Lower leg skin (tissue), 4 donors: ENCODE results near the gene GALNT18. TPM values are rescaled to one million over a fixed set of nuclear protein-coding genes. Genes with fewer than 3 reads are reported as not detected.

Experiments used
- DNase-seq, 2 donors: peaks; one replicate each; pipeline ENCODE4 v3.0.0-alpha.2; 2019; ENCODE audit warnings: low spot score in 2 of 2
- H3K4me3 ChIP-seq: fragments of 200-600 bp; sonication (generic); 2 replicates; pipeline ENCODE4 v1.5.1; 2017; ENCODE audit warnings: mild to moderate bottlenecking, low read depth; ENCODE audit not compliant: poor library complexity, severe bottlenecking
- POLR2A ChIP-seq, 2 donors: fragments of 450-650 bp; IDR thresholded peaks; one replicate each; pipeline ENCODE4 v1.6.1; 2016 to 2017; ENCODE audit warnings: antibody characterized with exemption in 2 of 2, mild to moderate bottlenecking in 1 of 2, moderate library complexity in 1 of 2
- WGBS, 2 donors: methylation state at CpG; one replicate each; pipeline ENCODE4 v1.1.5; 2018; 5-methylcytosine and 5-hydroxymethylcytosine counted together
- intact Hi-C: fragments of 100-400 bp; cut with DNase I; formaldehyde crosslinking; loops from one replicate; pipeline ENCODE4 v1.15.0; 2023; ENCODE audit warnings: low total_unique reads
- total RNA-seq, 4 donors: library from RNA; depleted of rRNA; stranded (reverse); fragments of >200 nt; gene quantifications; one replicate each; pipeline ENCODE4 v1.1.0, GENCODE V29; 2016
- TF ChIP-seq, protein P1 (sequence below), 3 donors: fragments of 450-650 bp; IDR thresholded peaks; one replicate each; pipeline ENCODE4 v1.5.1; 2016; ENCODE audit warnings: antibody characterized with exemption in 3 of 3, mild to moderate bottlenecking in 3 of 3, moderate library complexity in 2 of 3

Gene GALNT18
- total RNA-seq, 4 donors from 2014 or later: 11.5 to 33.0 (median 17.7) TPM

DNA sequence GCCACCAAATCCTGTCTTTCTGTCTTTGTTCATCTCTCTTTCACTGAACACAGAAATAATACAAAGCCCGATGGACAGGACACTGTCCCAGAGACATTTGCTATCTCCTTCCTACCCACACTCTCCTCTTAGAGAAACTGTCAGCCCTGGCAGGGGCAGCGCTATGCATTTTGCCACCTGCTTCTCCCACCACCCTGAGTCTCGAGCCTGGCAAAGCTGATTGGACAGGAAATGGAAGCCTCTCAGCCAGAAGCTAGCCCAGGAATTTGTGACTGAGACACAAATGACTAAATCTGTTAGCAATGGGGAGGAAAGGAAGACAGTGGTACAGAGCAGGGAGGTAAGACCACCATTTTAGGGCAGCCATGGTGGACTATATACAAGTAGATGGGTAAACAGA lies 14.9 kb upstream of the GALNT18 start:
- no peak overlapping the region for H3K4me3 ChIP-seq
- intact Hi-C loops: no loop called here
- TF ChIP-seq, protein P1, sequence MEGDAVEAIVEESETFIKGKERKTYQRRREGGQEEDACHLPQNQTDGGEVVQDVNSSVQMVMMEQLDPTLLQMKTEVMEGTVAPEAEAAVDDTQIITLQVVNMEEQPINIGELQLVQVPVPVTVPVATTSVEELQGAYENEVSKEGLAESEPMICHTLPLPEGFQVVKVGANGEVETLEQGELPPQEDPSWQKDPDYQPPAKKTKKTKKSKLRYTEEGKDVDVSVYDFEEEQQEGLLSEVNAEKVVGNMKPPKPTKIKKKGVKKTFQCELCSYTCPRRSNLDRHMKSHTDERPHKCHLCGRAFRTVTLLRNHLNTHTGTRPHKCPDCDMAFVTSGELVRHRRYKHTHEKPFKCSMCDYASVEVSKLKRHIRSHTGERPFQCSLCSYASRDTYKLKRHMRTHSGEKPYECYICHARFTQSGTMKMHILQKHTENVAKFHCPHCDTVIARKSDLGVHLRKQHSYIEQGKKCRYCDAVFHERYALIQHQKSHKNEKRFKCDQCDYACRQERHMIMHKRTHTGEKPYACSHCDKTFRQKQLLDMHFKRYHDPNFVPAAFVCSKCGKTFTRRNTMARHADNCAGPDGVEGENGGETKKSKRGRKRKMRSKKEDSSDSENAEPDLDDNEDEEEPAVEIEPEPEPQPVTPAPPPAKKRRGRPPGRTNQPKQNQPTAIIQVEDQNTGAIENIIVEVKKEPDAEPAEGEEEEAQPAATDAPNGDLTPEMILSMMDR (IDR thresholded peaks at IDR 0.05): no peak
- TF ChIP-seq POLR2A (IDR thresholded peaks at IDR 0.05): no peak
- no peak for DNase-seq
- 58 to 65% methylated on average over 3 of the region's 3 CpGs for WGBS, 2 donors

DNA sequence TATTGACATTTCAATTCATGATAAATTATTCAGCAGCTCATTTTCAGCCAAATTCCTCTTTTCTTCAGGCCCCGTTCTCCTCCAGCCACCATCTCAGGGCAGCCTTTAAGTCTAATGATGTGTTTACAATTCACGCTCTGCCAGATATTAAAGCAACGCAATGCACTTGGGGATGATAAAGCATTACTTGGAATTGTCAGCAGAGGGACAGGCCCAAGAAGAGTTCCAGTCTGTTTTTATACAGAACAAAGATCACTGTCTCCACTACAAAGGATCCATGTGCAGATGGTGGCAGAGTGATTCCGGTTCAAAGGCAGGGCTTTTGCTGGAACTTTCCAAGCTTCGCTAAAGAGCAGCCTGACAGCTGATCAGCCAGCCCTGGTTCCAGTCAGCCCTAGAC lies 13.6 kb upstream of the GALNT18 start:
- TF ChIP-seq, protein P1 (IDR thresholded peaks at IDR 0.05): no peak
- TF ChIP-seq POLR2A (IDR thresholded peaks at IDR 0.05): no peak
- no peak overlapping the region for H3K4me3 ChIP-seq
- intact Hi-C loops: no loop called here
- no peak for DNase-seq
- WGBS, 2 donors: 79 to 80% methylated on average over 5 of the region's 5 CpGs

DNA sequence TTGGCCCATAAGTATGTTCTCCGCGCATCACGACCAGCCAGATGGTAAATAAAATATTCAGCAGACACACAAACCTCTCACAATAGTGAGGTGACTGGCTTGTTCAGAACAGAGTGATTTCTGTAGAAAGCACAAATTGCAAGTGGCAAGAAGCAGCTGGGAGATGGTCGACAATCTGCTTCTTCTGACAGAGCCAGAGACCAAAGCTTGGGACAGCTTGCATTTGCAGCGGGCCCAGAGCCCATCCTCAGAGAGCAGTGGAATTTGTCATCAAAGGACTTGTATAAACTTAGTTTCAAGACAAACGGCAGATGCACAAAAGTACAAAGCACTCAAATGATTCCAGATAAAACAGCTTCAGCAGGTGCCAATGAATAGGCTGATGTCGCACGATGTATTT lies 7.6 kb upstream of the GALNT18 start:
- TF ChIP-seq, protein P1 (IDR thresholded peaks at IDR 0.05): no peak
- TF ChIP-seq POLR2A (IDR thresholded peaks at IDR 0.05): no peak
- WGBS, 2 donors: 84 to 88% methylated on average over 8 of the region's 8 CpGs
- intact Hi-C loops: no loop called here

DNA sequence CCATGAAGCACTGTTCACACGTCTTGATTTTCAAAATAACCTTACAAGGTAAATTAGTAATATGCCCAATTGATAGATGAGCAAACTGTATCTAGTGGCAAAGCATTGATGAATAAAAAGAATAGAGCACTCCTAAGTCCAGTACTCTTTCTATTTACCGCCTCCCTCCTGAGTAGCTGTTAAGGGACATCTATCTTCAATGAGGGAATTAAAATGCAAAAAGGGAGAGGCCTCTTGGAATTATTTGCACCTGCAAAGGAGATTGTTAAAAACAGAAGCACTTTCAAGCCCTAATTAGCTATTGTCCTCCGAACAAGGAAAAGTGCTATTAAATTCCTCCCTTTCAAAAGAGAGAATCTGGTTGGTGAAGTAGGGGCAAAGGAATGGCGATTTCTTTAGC lies 6.8 kb upstream of the GALNT18 start:
- H3K4me3 ChIP-seq: no peak overlapping the region
- TF ChIP-seq, protein P1 (IDR thresholded peaks at IDR 0.05): no peak
- no peak for TF ChIP-seq POLR2A (IDR thresholded peaks at IDR 0.05)
- intact Hi-C loops: no loop called here
- DNase-seq: no peak
- WGBS, 2 donors: 88 to 95% methylated on average over 4 of the region's 4 CpGs

More for the DNA sequence above, 7.6 kb upstream of the GALNT18 start:
- H3K4me3 ChIP-seq: no peak overlapping the region
- DNase-seq: no peak

DNA sequence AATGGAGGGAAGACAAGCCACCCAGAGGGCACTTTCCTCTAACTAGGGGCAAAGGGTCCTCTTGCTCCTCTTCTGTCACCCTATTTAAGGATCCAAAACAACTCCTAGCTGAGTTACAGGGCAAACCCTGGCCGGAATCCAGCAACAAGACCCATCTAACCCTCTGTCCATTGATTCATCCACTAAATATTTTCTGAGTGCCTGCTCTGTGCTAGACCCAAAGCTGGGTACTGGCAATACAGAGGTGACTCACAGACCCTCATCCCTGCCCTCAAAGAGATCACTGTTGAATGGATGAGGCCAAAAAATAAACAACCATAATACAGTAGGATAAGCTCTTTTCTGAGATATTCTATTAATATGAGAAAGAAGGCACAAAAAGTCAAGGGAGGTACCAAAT lies 4.3 kb upstream of the GALNT18 start:
- no peak overlapping the region for H3K4me3 ChIP-seq
- intact Hi-C loops: no loop called here
- no peak for TF ChIP-seq POLR2A (IDR thresholded peaks at IDR 0.05)
- TF ChIP-seq, protein P1 (IDR thresholded peaks at IDR 0.05): no peak
- peak in 1 of 2 donors; percentile 54 for DNase-seq
- WGBS, 2 donors: 100% methylated on average over 1 of the region's 1 CpG

DNA sequence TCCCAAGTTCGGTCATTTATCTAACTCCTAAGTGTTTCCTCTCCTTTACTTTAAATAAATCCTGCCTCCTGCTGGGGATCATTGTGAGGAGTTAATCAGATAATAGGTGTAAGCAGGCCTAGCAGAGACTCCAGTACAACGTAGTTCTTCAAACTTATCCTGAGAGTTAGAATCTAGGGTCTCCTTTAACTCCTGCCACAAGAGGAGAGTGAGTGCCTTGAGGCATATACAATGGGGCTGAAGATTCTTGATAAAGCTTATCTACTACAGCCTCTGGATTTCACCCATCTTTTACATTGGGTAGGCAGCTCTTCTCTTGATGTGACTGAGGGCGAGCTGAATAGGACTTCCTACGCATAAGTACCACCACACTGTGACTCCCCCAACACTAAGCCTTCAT lies 3.1 kb upstream of the GALNT18 start:
- no peak for DNase-seq
- WGBS, 2 donors: 91 to 94% methylated on average over 4 of the region's 4 CpGs
- TF ChIP-seq, protein P1 (IDR thresholded peaks at IDR 0.05): no peak
- no peak for TF ChIP-seq POLR2A (IDR thresholded peaks at IDR 0.05)
- no peak overlapping the region for H3K4me3 ChIP-seq
- intact Hi-C loops: no loop called here
